Pancreas (tissue), 10 donors: Measurements from ENCODE around the gene TAF4B. TPM values are rescaled to one million over a fixed set of nuclear protein-coding genes. Genes with fewer than 3 reads are reported as not detected.

Experiments
- ATAC-seq, 4 donors: fragments of 200-7000 bp; cut with Tn5 transposase; one replicate each; pipeline versions ENCODE4 v1.8.0 to v1.9.1; 2020; ENCODE audit warnings: mild to moderate bottlenecking in 4 of 4, moderate library complexity in 4 of 4
- DNase-seq, 6 donors: peaks; one replicate each; pipeline ENCODE4 v3.0.0-alpha.2; 2020
- FAIRE-seq: peaks from 2 replicates; lab custom pipeline; 2012; peaks lifted over from hg19 to GRCh38; lab: Jason Lieb, UNC
- H3K27ac ChIP-seq, 4 donors: fragments of 200-600 bp; sonication (generic); 1 replicate in 3 of 4; 2 replicates in 1 of 4; pipeline versions ENCODE4 v1.5.0 to v1.8.0; 2020
- H3K27me3 ChIP-seq, 4 donors: fragments of 200-600 bp; one replicate each; pipeline ENCODE4 v1.8.0; 2021
- H3K36me3 ChIP-seq, 3 donors: fragments of 200-600 bp; sonication (generic) in 1 of 3; one replicate each; pipeline versions ENCODE4 v1.5.0 to v1.8.0; 2020 to 2021
- H3K4me1 ChIP-seq, 3 donors: fragments of 200-600 bp; one replicate each; pipeline ENCODE4 v1.8.0; 2021
- H3K4me3 ChIP-seq, 4 donors: fragments of 200-600 bp; sonication (generic) in 2 of 4; one replicate each; pipeline versions ENCODE4 v1.5.0 to v1.8.0; 2020 to 2021
- H3K9me3 ChIP-seq, 4 donors: fragments of 200-600 bp; one replicate each; pipeline ENCODE4 v1.8.0; 2021
- WGBS, 2 donors: extraction: QIAGEN DNeasy Blood & Tissue Kit; methylation state at CpG; one replicate each; pipeline ENCODE4 v1.1.7; 2013; 5-methylcytosine and 5-hydroxymethylcytosine counted together
- intact Hi-C, 3 donors: fragments of 100-400 bp; cut with DNase I; formaldehyde crosslinking; loops; one replicate each; pipeline versions ENCODE4 v1.11.1 to v1.14.2; 2022
- polyA plus RNA-seq, 2 donors: library from polyadenylated mRNA; stranded (reverse); fragments of 200-250 nt; gene quantifications; one replicate each; pipeline ENCODE4 v1.2.3, GENCODE V29; 2013
- total RNA-seq, 6 donors: library from RNA; stranded (reverse); fragmentation: NEBNext Ultra II Directional in 4 of 6; extraction: Animal tissue kit (Norgen Biotek cat#: 25700) in 4 of 6; gene quantifications; one replicate each; pipeline versions ENCODE4 v1.2.1 to v1.2.4, GENCODE V29; 2021 to 2023
- TF ChIP-seq, protein P1 (sequence below), 4 donors: fragments of 200-600 bp; sonication (generic) in 3 of 4; IDR thresholded peaks; one replicate each; pipeline versions ENCODE4 v1.5.0 to v1.8.0; 2021; ENCODE audit warnings: antibody characterized with exemption in 4 of 4
- donor health status: healthy with polysubstance abuse.
- donor health status: DM: no; HTN: no; CAD: no; lungs with moderate emphysema.
- donor health status: DM: no; HTN: no; CAD: no.
- donor health status: control.
- donor health status: control.
- donor health status: Bipolar disorder and iron deficiency.
- donor health status: DM: yes; HTN: yes; CAD: no.
- donor health status: DM: no; HTN: no; CAD: no.
- donor health status: DM: no; HTN: no; CAD: no.
- donor health status: DM: yes; HTN: yes; CAD: no.

Gene TAF4B
- total and polyA plus RNA-seq, 8 donors, result 0.94 to 3.4 (median 2.3) TPM

DNA sequence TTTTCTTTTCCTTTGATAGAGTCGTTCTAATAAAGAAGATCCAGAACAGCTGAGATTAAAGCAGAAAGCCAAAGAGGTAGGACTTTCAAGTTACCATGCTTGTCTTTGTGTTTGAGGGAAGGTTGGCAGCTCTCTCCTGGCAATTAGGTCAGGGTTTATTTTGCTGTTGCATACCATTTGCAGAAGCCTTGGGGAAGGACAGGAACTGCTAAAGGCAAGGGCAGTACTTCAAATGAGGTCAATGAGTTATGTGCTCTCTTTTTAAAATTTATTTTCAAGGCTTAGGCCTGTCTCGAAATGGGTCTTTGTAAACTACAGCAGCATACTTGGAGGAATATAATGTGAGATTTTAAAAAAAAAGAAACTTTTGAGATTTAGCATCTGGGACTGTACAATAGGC lies 108.9 kb downstream of the TAF4B start:
- Histone ChIP-seq H3K27ac (no peak overlapping the region), H3K9me3 (no peaks in the 10 kb centered on the region), H3K36me3 (no peaks in the 10 kb centered on the region), H3K4me1 (peaks cover 0 to 4% (median 0%) of the 10 kb centered on the region in 3 donors), H3K4me3 (no peak overlapping the region), H3K27me3 (no peaks in the 10 kb centered on the region)
- TF ChIP-seq, protein P1, sequence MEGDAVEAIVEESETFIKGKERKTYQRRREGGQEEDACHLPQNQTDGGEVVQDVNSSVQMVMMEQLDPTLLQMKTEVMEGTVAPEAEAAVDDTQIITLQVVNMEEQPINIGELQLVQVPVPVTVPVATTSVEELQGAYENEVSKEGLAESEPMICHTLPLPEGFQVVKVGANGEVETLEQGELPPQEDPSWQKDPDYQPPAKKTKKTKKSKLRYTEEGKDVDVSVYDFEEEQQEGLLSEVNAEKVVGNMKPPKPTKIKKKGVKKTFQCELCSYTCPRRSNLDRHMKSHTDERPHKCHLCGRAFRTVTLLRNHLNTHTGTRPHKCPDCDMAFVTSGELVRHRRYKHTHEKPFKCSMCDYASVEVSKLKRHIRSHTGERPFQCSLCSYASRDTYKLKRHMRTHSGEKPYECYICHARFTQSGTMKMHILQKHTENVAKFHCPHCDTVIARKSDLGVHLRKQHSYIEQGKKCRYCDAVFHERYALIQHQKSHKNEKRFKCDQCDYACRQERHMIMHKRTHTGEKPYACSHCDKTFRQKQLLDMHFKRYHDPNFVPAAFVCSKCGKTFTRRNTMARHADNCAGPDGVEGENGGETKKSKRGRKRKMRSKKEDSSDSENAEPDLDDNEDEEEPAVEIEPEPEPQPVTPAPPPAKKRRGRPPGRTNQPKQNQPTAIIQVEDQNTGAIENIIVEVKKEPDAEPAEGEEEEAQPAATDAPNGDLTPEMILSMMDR (IDR thresholded peaks at IDR 0.05), result no peak
- WGBS, 2 donors, result 79 to 82% methylated on average over 2 of the region's 2 CpGs
- intact Hi-C loops, result no loop called here
- DNase-seq (no peak), ATAC-seq (no peak), FAIRE-seq (no peak)

DNA sequence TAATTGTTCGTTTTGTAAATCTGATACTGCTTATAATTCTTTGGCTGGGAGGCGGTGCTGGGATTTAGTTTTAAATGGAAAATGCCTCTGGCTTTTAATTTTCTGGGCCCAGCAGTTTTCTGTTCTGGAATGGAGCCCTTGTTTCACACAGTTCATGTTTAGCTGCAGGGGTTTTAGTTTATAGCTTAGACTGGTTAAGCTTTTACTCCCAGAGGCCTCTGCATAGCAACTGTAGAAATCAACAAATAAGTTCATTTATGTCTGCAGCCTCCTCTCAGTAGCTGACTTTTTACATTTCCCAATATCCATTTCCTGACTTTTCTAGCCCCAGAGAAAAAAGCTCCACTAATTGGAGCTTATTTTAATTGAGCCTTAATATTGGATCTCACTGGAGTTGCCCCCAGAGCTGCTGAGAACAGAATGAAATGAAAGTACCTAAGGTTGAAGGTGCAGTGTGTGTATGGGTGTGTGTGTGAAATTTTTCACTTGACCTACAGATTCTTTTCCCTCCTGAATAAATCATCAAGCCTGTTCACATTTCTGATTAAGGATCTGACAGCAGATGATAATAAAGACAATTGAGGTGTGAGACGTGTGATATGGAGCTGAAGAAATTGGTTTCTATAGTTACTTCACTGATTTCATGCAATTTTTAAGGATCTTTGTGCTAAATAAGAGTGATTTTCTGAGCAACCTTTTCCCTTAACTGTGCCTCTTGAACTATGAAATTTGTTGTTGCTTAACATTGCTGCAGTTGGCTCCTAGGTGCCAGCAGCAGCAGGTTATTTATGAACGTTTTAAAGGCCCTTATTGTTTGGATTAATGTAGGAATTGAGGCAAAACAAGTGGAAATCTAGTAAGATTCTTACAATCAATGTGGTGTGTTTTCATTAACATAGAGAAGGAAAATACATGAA lies 109.6 kb downstream of the TAF4B start:
- intact Hi-C loops, result no loop called here
- whole genome bisulfite sequencing, 2 donors, result 55 to 59% methylated on average over 4 of the region's 4 CpGs
- Histone ChIP-seq H3K27ac (no peak overlapping the region), H3K27me3 (no peaks in the 10 kb centered on the region), H3K9me3 (no peaks in the 10 kb centered on the region), H3K36me3 (no peaks in the 10 kb centered on the region), H3K4me3 (no peak overlapping the region), H3K4me1 (peaks cover 0 to 4% (median 0%) of the 10 kb centered on the region in 3 donors)
- FAIRE-seq (no peak), DNase-seq (no peak), ATAC-seq (no peak)
- TF ChIP-seq, protein P1 (IDR thresholded peaks at IDR 0.05), result no peak

GRCh38 chr18:26336572-26336971 lies 110.3 kb downstream of the TAF4B start:
- no peaks in the 10 kb centered on the region for H3K36me3 ChIP-seq
- intact Hi-C loops, result no loop called here
- DNase-seq (no peak), ATAC-seq (no peak), FAIRE-seq (no peak)
- H3K27me3 ChIP-seq, result no peaks in the 10 kb centered on the region
- H3K4me3 ChIP-seq, result no peak overlapping the region
- TF ChIP-seq, protein P1 (IDR thresholded peaks at IDR 0.05), result no peak
- peaks cover 0 to 4% (median 0%) of the 10 kb centered on the region in 3 donors for H3K4me1 ChIP-seq
- WGBS, 2 donors, result 51 to 67% methylated on average over 1 of the region's 1 CpG
- no peaks in the 10 kb centered on the region for H3K9me3 ChIP-seq
- no peak overlapping the region for H3K27ac ChIP-seq

- ATAC-seq (no peak), FAIRE-seq (no peak), DNase-seq (no peak)
- Histone ChIP-seq H3K27me3 (no peaks in the 10 kb centered on the region), H3K36me3 (no peaks in the 10 kb centered on the region), H3K4me1 (no peaks in the 10 kb centered on the region), H3K4me3 (no peak overlapping the region), H3K27ac (no peak overlapping the region), H3K9me3 (no peaks in the 10 kb centered on the region)
- TF ChIP-seq, protein P1 (IDR thresholded peaks at IDR 0.05), result no peak
- intact Hi-C loops, result no loop called here
These were observed 116.4 kb downstream of the TAF4B start for GRCh38 chr18:26342646-26343045.

DNA sequence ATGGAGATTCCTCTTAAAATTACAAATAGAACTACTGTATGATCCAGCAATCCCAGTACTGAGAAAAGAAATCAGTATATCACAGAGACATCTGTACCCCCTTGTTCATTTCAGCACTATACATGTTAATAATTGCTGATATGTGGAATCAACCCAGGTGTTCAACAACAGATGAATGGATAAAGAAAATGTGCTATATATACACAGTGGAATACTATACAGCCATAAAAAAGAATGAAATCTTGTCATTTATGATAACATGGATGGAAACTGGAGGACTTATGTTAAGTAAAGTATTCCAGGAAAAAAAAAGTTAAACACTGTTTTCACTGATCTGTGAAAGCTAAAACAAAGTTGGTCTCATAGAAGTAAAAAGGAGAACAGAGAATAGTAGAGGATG lies 124.7 kb downstream of the TAF4B start:
- no peaks in the 10 kb centered on the region for H3K27me3 ChIP-seq
- TF ChIP-seq, protein P1 (IDR thresholded peaks at IDR 0.05), result no peak
- no peaks in the 10 kb centered on the region for H3K9me3 ChIP-seq
- H3K36me3 ChIP-seq, result no peaks in the 10 kb centered on the region
- no peak for FAIRE-seq
- ATAC-seq, result no peak
- no peak for DNase-seq
- intact Hi-C loops, result no loop called here
- no peaks in the 10 kb centered on the region for H3K4me1 ChIP-seq
- H3K4me3 ChIP-seq, result no peak overlapping the region
- H3K27ac ChIP-seq, result no peak overlapping the region
